Endothelial cell of umbilical vein (primary cell): ENCODE results near the gene LAMP1. TPM values are rescaled to one million over a fixed set of nuclear protein-coding genes. Genes with fewer than 3 reads are reported as not detected.

Source experiments
- BruUV-seq: library from RNA; stranded (reverse); fragments of 400-500 nt; replicated peaks from 2 replicates; lab custom pipeline; 2021; lab: Mats Ljungman, UMichigan
- CTCF ChIA-PET: fragments of 300-600, 350-600 bp; sonication (Branson Sonifier 250); formaldehyde crosslinking; loops from one replicate; lab custom pipeline; 2021; ENCODE audit warnings: antibody characterized with exemption, inconsistent platforms; lab: Charles Lee
- POLR2A ChIA-PET: fragments of 300-600, 350-600 bp; sonication (Branson Sonifier 250); formaldehyde crosslinking; loops from one replicate; lab custom pipeline; 2021; ENCODE audit warnings: antibody characterized with exemption, inconsistent platforms; lab: Charles Lee
- DNase-seq: peaks from one replicate; pipeline ENCODE4 v3.0.0-alpha.2; 2011; ENCODE audit warnings: low read depth, low spot score
- FAIRE-seq: peaks from 2 replicates; lab custom pipeline; 2011; peaks lifted over from hg19 to GRCh38; lab: Jason Lieb, UNC
- H2AFZ ChIP-seq: 2 replicates; pipeline ENCODE4 v1.6.0; 2012; ENCODE audit warnings: low read depth, low read length, control low read depth, inconsistent platforms
- H3K27ac ChIP-seq: 2 replicates; pipeline ENCODE4 v1.5.1; 2011; ENCODE audit warnings: low read depth, mild to moderate bottlenecking, control low read depth, low read length, moderate library complexity; ENCODE audit not compliant: insufficient read depth
- H3K27me3 ChIP-seq, 2 experiments: 2 replicates each; pipeline versions ENCODE4 v1.6.0 to v1.6.1; 2011; ENCODE audit warnings: low read length in 2 of 2, mixed read lengths in 1 of 2; ENCODE audit not compliant: control insufficient read depth in 2 of 2, insufficient read depth in 2 of 2
- H3K36me3 ChIP-seq, 2 experiments: 2 replicates in 1 of 2; 3 replicates in 1 of 2; pipeline ENCODE4 v1.5.1; 2011; ENCODE audit warnings: low read length in 2 of 2, mild to moderate bottlenecking in 1 of 2, moderate library complexity in 1 of 2; ENCODE audit not compliant: control insufficient read depth in 2 of 2, insufficient read depth in 2 of 2; ENCODE audit errors: extremely low read depth in 1 of 2
- H3K4me1 ChIP-seq: 3 replicates; pipeline ENCODE4 v1.5.1; 2011; ENCODE audit warnings: mild to moderate bottlenecking, low read length; ENCODE audit not compliant: control insufficient read depth, insufficient read depth; ENCODE audit errors: extremely low read depth
- H3K4me2 ChIP-seq: 2 replicates; pipeline ENCODE4 v1.6.1; 2011; ENCODE audit warnings: low read length, control low read depth, mixed read lengths; ENCODE audit not compliant: insufficient read depth
- H3K4me3 ChIP-seq, 3 experiments: fragments of 200-600 bp in 1 of 3; sonication (generic), shearing (Covaris generic) in 1 of 3; replicated peaks in 1 of 3; 2 replicates each; pipeline ENCODE4 v1.5.1; 2011 to 2016; ENCODE audit warnings: control low read depth in 3 of 3, low read length in 3 of 3, mild to moderate bottlenecking in 2 of 3, inconsistent platforms in 1 of 3, low read depth in 1 of 3, moderate library complexity in 1 of 3; ENCODE audit not compliant: insufficient read depth in 1 of 3
- H3K79me2 ChIP-seq: 2 replicates; pipeline ENCODE4 v1.6.0; 2012; ENCODE audit warnings: low read length, inconsistent platforms; ENCODE audit not compliant: control insufficient read depth, insufficient read depth
- H3K9ac ChIP-seq: replicated peaks from 2 replicates; pipeline ENCODE3; 2011; ENCODE audit warnings: low read length, control low read depth; ENCODE audit not compliant: insufficient read depth; ENCODE audit errors: extremely low read depth
- H3K9me1 ChIP-seq: replicated peaks from 3 replicates; pipeline ENCODE4 v1.6.0; 2011; ENCODE audit warnings: mild to moderate bottlenecking, low read length; ENCODE audit not compliant: control insufficient read depth, insufficient read depth; ENCODE audit errors: extremely low read depth
- H3K9me3 ChIP-seq: replicated peaks from 2 replicates; pipeline ENCODE4 v1.5.1; 2012; ENCODE audit warnings: low read length, inconsistent platforms; ENCODE audit not compliant: control insufficient read depth, insufficient read depth
- H4K20me1 ChIP-seq: replicated peaks from 2 replicates; pipeline ENCODE3; 2011; ENCODE audit warnings: mild to moderate bottlenecking, low read length; ENCODE audit not compliant: control insufficient read depth, insufficient read depth; ENCODE audit errors: extremely low read depth
- CTCF ChIP-seq, 2 donors: IDR thresholded peaks; 1 replicate in 1 of 2; 2 replicates in 1 of 2; pipeline ENCODE4 v1.5.1; 2011; ENCODE audit warnings: low read length in 2 of 2, mild to moderate bottlenecking in 2 of 2, moderate library complexity in 2 of 2, control low read depth in 1 of 2, inconsistent platforms in 1 of 2, low read depth in 1 of 2; ENCODE audit not compliant: insufficient read depth in 1 of 2; ENCODE audit errors: extremely low read depth in 1 of 2
- EZH2 ChIP-seq: IDR thresholded peaks from 2 replicates; pipeline ENCODE4 v1.6.1; 2012; ENCODE audit warnings: borderline replicate concordance, low read depth, mild to moderate bottlenecking, moderate library complexity, low read length, inconsistent platforms; ENCODE audit not compliant: severe bottlenecking
- FOS ChIP-seq: IDR thresholded peaks from 2 replicates; pipeline ENCODE4 v1.6.1; 2011; ENCODE audit warnings: mild to moderate bottlenecking, low read length, moderate library complexity, borderline replicate concordance; ENCODE audit not compliant: insufficient read depth
- JUN ChIP-seq: IDR thresholded peaks from 2 replicates; pipeline ENCODE4 v1.6.1; 2011; ENCODE audit warnings: borderline replicate concordance, low read depth; ENCODE audit not compliant: insufficient read length, insufficient read depth
- MYC ChIP-seq: IDR thresholded peaks from one replicate; pipeline ENCODE4 v1.6.1; 2011; ENCODE audit warnings: mild to moderate bottlenecking, low read depth, low read length
- POLR2A ChIP-seq: IDR thresholded peaks from 2 replicates; pipeline ENCODE4 v1.6.1; 2012; ENCODE audit warnings: low read depth, mild to moderate bottlenecking, control low read depth, low read length
- POLR2AphosphoS5 ChIP-seq: IDR thresholded peaks from 2 replicates; pipeline ENCODE4 v1.6.1; 2012; ENCODE audit warnings: low read depth, mild to moderate bottlenecking, control low read depth, low read length, moderate library complexity; ENCODE audit not compliant: insufficient read depth
- dilution Hi-C: fragments of 300-500 bp; cut with MboI; formaldehyde crosslinking; loops from one replicate; pipeline ENCODE4 v1.15.0; 2019; ENCODE audit warnings: low sequenced_read_pairs; ENCODE audit not compliant: extremely low pct_ligation_motif_present
- intact Hi-C: fragments of 100-400 bp; cut with micrococcal nuclease; formaldehyde crosslinking; loops from one replicate; pipeline ENCODE4 v1.10.0; 2022
- polyA plus RNA-seq, 4 experiments: library from polyadenylated mRNA; depleted of rRNA in 3 of 4; stranded (reverse) in 3 of 4; unstranded in 1 of 4; fragments of >200 nt; gene quantifications; 2 replicates each; pipeline versions ENCODE4 v1.2.1 to v1.2.3, GENCODE V29; 2011 to 2012; ENCODE audit warnings: missing spikeins in 1 of 4
- total RNA-seq: library from RNA; stranded (reverse); gene quantifications from 2 replicates; pipeline ENCODE4 v1.2.3, GENCODE V29; 2021
- TF ChIP-seq, protein P1 (sequence below): IDR thresholded peaks from 2 replicates; pipeline ENCODE4 v1.6.1; 2011; ENCODE audit not compliant: insufficient read depth, insufficient read length

The LAMP1 gene
- total and polyA plus RNA-seq, 2 donors (not counting 3 experiments of a cell fraction or from before 2014, with no cell fraction given), result 262 to 285 TPM

- no peak overlapping the region for H3K4me3 ChIP-seq
- H3K27ac ChIP-seq, result no peak overlapping the region
- intact Hi-C loops (no loop called here), dilution Hi-C loops (no loop called here)
- H3K4me2 ChIP-seq, result no peak overlapping the region
- BruUV-seq, result no TSS peak
- DNase-seq (no peak), FAIRE-seq (no peak)
- H3K79me2 ChIP-seq, result peaks cover 3% of the 10 kb centered on the region
- H3K9me1 ChIP-seq, result no peaks in the 10 kb centered on the region
- TF ChIP-seq POLR2AphosphoS5, result no peak
- TF ChIP-seq EZH2, result no peak
- TF ChIP-seq POLR2A, result no peak
- TF ChIP-seq, protein P1, sequence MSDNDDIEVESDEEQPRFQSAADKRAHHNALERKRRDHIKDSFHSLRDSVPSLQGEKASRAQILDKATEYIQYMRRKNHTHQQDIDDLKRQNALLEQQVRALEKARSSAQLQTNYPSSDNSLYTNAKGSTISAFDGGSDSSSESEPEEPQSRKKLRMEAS, result no peak
- no peak for TF ChIP-seq FOS
- TF ChIP-seq CTCF (IDR thresholded peaks at IDR 0.05; ENCODE audit: extremely low read depth in 1 of 2, insufficient read depth in 1 of 2, low read depth in 1 of 2, low read length in 2 of 2), result no peak
- no peak for TF ChIP-seq MYC
- TF ChIP-seq JUN, result no peak
- H3K9me3 ChIP-seq, result no peaks in the 10 kb centered on the region
- ChIA-PET POLR2A (no interaction called here), CTCF (no interaction called here)
- no peaks in the 10 kb centered on the region for H3K27me3 ChIP-seq
- no peak overlapping the region for H2AFZ ChIP-seq
- peaks cover 0 to 33% of the 10 kb centered on the region in 2 experiments for H3K36me3 ChIP-seq
- no peaks in the 10 kb centered on the region for H3K4me1 ChIP-seq
- H4K20me1 ChIP-seq, result no peaks in the 10 kb centered on the region
- H3K9ac ChIP-seq, result no peak overlapping the region
Measured at GRCh38 chr13:113315992-113316391, 19.0 kb downstream of the LAMP1 start.
